Measurements from ENCODE around the gene CCNY.

GRCh38 chr10:35511647-35512046 is 175.3 kb downstream of the CCNY start:
- no peak for TF ChIP-seq CTCF (IDR thresholded peaks at IDR 0.05; ENCODE audit: low read depth, low read length)
- no peak for TF ChIP-seq EZH2phosphoT487 (IDR thresholded peaks at IDR 0.05; ENCODE audit: low read depth)

All from OCI-LY3 (cell line).